Upper lobe of right lung (tissue), 1 donor: Measurements from ENCODE around the gene TUSC2. TPM values are rescaled to one million over a fixed set of nuclear protein-coding genes. Genes with fewer than 3 reads are reported as not detected.

Experiments
- ATAC-seq: fragments of 200-7000 bp; cut with Tn5 transposase; one replicate; pipeline ENCODE4 v1.9.1; 2020; ENCODE audit warnings: mild to moderate bottlenecking, moderate library complexity
- DNase-seq: peaks from one replicate; pipeline ENCODE4 v3.0.0-alpha.2; 2020
- H3K27ac ChIP-seq: fragments of 200-600 bp; one replicate; pipeline ENCODE4 v1.8.0; 2022
- H3K27me3 ChIP-seq: fragments of 200-600 bp; one replicate; pipeline ENCODE4 v1.8.0; 2022; ENCODE audit warnings: mild to moderate bottlenecking
- H3K36me3 ChIP-seq: fragments of 200-600 bp; one replicate; pipeline ENCODE4 v1.8.0; 2022
- H3K4me1 ChIP-seq: fragments of 200-600 bp; one replicate; pipeline ENCODE4 v1.8.0; 2022
- H3K4me3 ChIP-seq: fragments of 200-600 bp; one replicate; pipeline ENCODE4 v1.8.0; 2022; ENCODE audit warnings: mild to moderate bottlenecking
- H3K9me3 ChIP-seq: fragments of 200-600 bp; one replicate; pipeline ENCODE4 v1.8.0; 2022
- CTCF ChIP-seq: fragments of 200-600 bp; IDR thresholded peaks from one replicate; pipeline ENCODE4 v1.8.0; 2022; ENCODE audit warnings: antibody characterized with exemption
- intact Hi-C: fragments of 100-400 bp; cut with DNase I; formaldehyde crosslinking; loops from one replicate; pipeline ENCODE4 v1.11.0; 2022
- total RNA-seq: library from RNA; stranded (reverse); fragmentation: NEBNext Ultra II Directional; extraction: Animal tissue kit (Norgen Biotek cat#: 25700); gene quantifications from one replicate; pipeline ENCODE4 v1.2.1, GENCODE V29; 2021
- donor health status: DM: no; HTN: yes; CAD: no; lungs with severe emphysema.

TUSC2 gene
- total RNA-seq, 1 donor from 2014 or later: 29.2 TPM

DNA sequence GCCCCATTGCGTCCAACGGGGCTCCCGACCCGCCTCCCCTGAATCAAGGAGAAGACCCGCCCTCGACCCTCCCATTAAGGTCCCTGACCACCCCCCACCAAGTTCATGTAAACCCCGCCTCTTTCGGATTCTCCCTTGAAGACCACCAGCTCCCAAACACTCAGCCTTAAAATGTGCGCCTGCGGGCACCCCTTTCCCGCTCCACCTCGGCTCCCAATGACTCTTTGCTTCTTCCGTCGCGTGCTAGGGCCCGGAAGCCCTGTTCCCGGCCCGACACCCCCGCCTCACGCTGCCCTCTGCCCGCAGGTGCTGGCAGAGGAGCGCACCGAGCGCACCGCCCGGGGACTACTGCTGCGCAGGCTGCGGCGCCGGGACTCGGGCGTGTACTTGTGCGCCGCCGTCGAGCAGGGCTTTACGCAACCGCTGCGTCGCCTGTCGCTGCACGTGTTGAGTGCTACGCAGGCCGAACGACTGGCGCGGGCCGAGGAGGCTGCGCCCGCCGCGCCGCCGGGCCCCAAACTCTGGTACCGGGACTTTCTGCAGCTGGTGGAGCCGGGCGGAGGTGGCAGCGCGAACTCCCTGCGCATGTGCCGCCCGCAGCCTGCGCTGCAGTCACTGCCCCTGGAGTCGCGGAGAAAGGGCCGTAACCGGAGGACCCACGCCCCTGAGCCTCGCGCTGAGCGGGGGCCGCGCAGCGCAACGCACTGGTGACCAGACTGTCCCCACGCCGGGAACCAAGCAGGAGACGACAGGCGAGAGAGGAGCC lies 51.8 kb downstream of the TUSC2 start:
- no peak for TF ChIP-seq CTCF
- intact Hi-C loops: no loop called here
- ATAC-seq: no peak
- Histone ChIP-seq H3K36me3 (no peaks in the 10 kb centered on the region), H3K4me1 (peaks cover 21% of the 10 kb centered on the region), H3K4me3 (no peak overlapping the region), H3K9me3 (no peaks in the 10 kb centered on the region), H3K27ac (no peak overlapping the region), H3K27me3 (peaks cover 7% of the 10 kb centered on the region)
- DNase-seq: no peak

DNA sequence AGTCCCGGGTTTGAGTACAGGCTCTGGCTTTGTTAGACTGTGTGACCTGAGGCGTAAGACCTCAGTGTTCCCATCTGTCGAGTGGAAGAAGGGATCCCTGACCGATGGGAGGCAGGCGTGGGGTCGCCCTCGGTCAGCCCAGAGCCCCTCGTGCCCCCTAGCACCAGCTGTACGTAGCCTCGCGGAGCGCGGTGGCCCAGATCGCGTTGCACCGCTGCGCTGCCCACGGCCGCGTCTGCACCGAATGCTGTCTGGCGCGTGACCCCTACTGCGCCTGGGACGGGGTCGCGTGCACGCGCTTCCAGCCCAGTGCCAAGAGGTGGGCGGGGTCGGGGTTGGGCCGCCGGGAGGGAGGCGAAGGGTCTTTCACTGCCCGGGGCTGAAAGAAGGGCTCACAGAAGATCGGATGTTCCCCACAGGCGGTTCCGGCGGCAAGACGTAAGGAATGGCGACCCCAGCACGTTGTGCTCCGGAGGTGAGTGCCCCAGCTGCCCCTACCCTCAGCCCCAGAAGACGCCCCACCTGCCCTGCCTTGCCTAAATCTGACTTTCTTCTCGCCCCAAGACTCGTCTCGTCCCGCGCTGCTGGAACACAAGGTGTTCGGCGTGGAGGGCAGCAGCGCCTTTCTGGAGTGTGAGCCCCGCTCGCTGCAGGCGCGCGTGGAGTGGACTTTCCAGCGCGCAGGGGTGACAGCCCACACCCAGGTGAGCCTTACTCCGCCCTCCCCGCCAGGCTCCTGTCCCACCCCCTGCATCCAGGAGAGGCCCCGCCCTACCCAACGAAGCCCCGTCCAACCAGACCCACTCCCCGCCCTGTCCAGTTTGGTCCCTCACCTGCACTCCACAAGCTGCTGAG lies 52.7 kb downstream of the TUSC2 start:
- H3K27me3 ChIP-seq: peaks cover 7% of the 10 kb centered on the region
- intact Hi-C loops: no loop called here
- no peaks in the 10 kb centered on the region for H3K9me3 ChIP-seq
- no peak overlapping the region for H3K4me3 ChIP-seq
- H3K27ac ChIP-seq: no peak overlapping the region
- DNase-seq (no peak), ATAC-seq (no peak)
- H3K36me3 ChIP-seq: no peaks in the 10 kb centered on the region
- peaks cover 21% of the 10 kb centered on the region for H3K4me1 ChIP-seq
- TF ChIP-seq CTCF: no peak

Other genes with a start within 250 kb of the TUSC2 start
- gene RBM5, start 239.3 kb downstream of the TUSC2 start, total RNA-seq: 161 TPM
- gene SEMA3F, start 172.9 kb downstream of the TUSC2 start, total RNA-seq: 65.6 TPM
- gene GNAT1, start 136.6 kb downstream of the TUSC2 start, total RNA-seq: not detected
- not detected for gene SLC38A3, start 123.0 kb downstream of the TUSC2 start, total RNA-seq
- gene GNAI2, start 92.0 kb downstream of the TUSC2 start, total RNA-seq: 321 TPM
- gene SEMA3B, start 59.1 kb downstream of the TUSC2 start, total RNA-seq: 120 TPM
- not detected for gene LSMEM2, start 49.1 kb downstream of the TUSC2 start, total RNA-seq
- gene IFRD2, start 35.8 kb downstream of the TUSC2 start, total RNA-seq: 77.0 TPM
- gene HYAL3, start 28.8 kb downstream of the TUSC2 start, total RNA-seq: 2.8 TPM
- 12.5 TPM for gene NAA80, start 28.8 kb downstream of the TUSC2 start, total RNA-seq
- 78.8 TPM for gene HYAL1, start 24.6 kb downstream of the TUSC2 start, total RNA-seq
- gene HYAL2, start 5.5 kb downstream of the TUSC2 start, total RNA-seq: 303 TPM
- 39.1 TPM for gene RASSF1, start 12.6 kb upstream of the TUSC2 start, total RNA-seq
- 2.8 TPM for gene ZMYND10, start 17.5 kb upstream of the TUSC2 start, total RNA-seq
- gene NPRL2, start 22.6 kb upstream of the TUSC2 start, total RNA-seq: 21.6 TPM
- 23.9 TPM for gene CYB561D2, start 22.6 kb upstream of the TUSC2 start, total RNA-seq
- gene TMEM115, start 31.3 kb upstream of the TUSC2 start, total RNA-seq: 40.1 TPM
- 119 TPM for gene CACNA2D2, start 175.4 kb upstream of the TUSC2 start, total RNA-seq
- 6.9 TPM for gene C3orf18, start 239.5 kb upstream of the TUSC2 start, total RNA-seq
- 28.3 TPM for gene HEMK1, start 241.3 kb upstream of the TUSC2 start, total RNA-seq